GM12864 (cell line): ENCODE measurements around the gene FBXL12.
A peak's percentile ranks its signal among the peaks of the same experiment; 100 is the strongest.

Experiments
- DNase-seq: peaks from one replicate; pipeline ENCODE4 v3.0.0-alpha.2; 2011; ENCODE audit warnings: low read depth
- H3K4me3 ChIP-seq: 2 replicates; pipeline ENCODE4 v1.5.1; 2011; ENCODE audit warnings: mild to moderate bottlenecking, low read depth, low read length, control low read depth
- TF ChIP-seq, protein P1 (sequence below): IDR thresholded peaks from 2 replicates; pipeline ENCODE4 v1.5.1; 2011; ENCODE audit warnings: low read depth, mild to moderate bottlenecking, moderate library complexity, low read length, control low read depth, inconsistent platforms; ENCODE audit errors: missing control alignments

FBXL12 gene, protein sequence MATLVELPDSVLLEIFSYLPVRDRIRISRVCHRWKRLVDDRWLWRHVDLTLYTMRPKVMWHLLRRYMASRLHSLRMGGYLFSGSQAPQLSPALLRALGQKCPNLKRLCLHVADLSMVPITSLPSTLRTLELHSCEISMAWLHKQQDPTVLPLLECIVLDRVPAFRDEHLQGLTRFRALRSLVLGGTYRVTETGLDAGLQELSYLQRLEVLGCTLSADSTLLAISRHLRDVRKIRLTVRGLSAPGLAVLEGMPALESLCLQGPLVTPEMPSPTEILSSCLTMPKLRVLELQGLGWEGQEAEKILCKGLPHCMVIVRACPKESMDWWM

GRCh38 chr19:9818734-9819595 is at the start of gene FBXL12:
TSS of gene FBXL12 (minus strand) at chr19:9819079. CDS start at chr19:9818813, 266 bp downstream.
- DNase-seq, result peak; percentile 96
- TF ChIP-seq, protein P1, sequence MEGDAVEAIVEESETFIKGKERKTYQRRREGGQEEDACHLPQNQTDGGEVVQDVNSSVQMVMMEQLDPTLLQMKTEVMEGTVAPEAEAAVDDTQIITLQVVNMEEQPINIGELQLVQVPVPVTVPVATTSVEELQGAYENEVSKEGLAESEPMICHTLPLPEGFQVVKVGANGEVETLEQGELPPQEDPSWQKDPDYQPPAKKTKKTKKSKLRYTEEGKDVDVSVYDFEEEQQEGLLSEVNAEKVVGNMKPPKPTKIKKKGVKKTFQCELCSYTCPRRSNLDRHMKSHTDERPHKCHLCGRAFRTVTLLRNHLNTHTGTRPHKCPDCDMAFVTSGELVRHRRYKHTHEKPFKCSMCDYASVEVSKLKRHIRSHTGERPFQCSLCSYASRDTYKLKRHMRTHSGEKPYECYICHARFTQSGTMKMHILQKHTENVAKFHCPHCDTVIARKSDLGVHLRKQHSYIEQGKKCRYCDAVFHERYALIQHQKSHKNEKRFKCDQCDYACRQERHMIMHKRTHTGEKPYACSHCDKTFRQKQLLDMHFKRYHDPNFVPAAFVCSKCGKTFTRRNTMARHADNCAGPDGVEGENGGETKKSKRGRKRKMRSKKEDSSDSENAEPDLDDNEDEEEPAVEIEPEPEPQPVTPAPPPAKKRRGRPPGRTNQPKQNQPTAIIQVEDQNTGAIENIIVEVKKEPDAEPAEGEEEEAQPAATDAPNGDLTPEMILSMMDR, result no peak
- peak within 1 kb of the TSS; percentile 99 for H3K4me3 ChIP-seq

DNA sequence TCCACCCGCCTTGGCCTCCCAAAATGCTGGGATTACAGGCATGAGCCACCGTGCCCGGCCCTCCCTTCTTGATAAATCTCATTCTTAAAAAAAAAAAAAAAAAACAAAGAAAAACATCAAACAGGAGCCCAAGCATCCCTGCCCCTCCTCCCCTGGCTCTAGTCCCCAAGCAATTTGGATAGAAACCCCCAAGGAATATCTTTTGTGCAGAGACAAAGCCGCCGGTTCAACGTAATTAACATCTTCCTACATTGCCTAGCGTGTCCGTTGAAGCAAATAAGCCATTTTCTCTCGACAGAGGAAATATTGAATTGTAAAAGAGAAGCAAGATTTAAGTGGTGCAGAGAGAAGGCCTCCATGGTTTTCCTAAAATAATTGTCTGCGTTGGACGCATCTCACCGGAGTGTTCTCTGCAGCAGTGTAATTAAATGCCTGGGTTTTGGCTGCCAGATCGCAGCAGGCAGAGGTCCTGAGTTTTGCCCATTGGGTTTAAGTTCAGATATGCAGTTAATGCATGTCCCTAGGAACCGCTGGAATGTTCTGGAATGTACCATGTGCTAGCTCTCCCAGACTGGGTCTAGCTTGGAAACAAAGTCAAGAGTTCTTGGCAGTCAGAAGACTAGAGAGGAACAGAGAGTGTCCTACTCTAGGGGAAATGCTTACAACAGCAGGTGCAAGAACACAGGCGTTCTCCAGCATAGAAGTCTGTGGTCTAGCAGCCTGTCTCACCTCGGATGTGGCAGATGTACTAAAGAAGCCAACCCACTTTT is 47.0 kb upstream of the FBXL12 start:
- H3K4me3 ChIP-seq, result no peak overlapping the region
- no peak for DNase-seq
- TF ChIP-seq, protein P1, result no peak

GRCh38 chr19:9863759-9864158 is 44.9 kb upstream of the FBXL12 start:
- TF ChIP-seq, protein P1, result no peak
- no peak overlapping the region for H3K4me3 ChIP-seq
- no peak for DNase-seq

- H3K4me3 ChIP-seq, result no peak overlapping the region
- DNase-seq, result no peak
- TF ChIP-seq, protein P1, result no peak
Observed at GRCh38 chr19:9862938-9863337, 44.1 kb upstream of the FBXL12 start.

GRCh38 chr19:9861503-9861902 is 42.6 kb upstream of the FBXL12 start:
- H3K4me3 ChIP-seq, result no peak overlapping the region
- DNase-seq, result no peak
- TF ChIP-seq, protein P1, result no peak

DNA sequence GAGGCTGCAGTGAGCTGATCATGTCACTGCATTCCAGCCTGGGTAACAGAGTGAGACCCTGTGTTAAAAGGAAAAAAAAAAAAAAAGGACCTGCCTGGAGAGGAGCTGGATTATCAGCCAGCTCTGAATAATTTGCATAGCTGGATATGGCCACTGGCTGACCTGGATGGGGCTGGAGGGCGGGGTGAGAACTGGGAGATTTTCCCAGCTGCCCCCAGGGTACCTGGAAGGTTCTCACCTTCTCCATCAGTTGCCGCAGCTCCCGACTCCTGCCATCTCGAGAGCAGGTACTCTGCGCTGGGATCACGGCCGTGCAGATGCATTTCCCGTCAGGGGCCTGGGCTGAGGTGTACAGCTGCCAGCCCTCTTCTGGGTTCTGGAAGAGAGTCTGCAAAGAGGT is 41.5 kb upstream of the FBXL12 start:
- TF ChIP-seq, protein P1, result no peak
- H3K4me3 ChIP-seq, result no peak overlapping the region
- DNase-seq, result no peak
